ENCODE measurements around the gene PRAMEF10.
"Not testable (repeated sequence)": the region's sequence is repeated elsewhere in the genome, so short reads cannot be mapped to it uniquely, and the experiment has no call there.

DNA sequence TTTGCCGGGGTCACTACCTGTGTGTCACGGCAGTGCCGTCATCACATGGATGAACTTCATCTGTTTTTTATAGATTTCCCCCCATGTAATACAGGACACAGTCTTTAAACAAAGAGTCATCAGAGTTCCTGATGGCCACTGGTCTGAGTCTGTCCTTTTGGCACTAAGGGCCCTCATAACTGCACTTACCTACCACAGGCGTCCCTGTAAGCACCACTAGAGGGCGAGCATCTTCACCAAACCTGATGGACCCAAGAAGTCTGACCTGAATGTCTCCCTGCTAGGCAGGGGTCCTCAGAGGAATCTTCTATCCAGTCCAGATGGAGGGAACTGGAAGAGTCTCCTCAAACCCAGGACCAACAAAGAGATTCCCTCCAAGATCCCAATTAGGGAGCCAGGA, 26.3 kb upstream of the PRAMEF10 start:
- TF ChIP-seq, protein P1, sequence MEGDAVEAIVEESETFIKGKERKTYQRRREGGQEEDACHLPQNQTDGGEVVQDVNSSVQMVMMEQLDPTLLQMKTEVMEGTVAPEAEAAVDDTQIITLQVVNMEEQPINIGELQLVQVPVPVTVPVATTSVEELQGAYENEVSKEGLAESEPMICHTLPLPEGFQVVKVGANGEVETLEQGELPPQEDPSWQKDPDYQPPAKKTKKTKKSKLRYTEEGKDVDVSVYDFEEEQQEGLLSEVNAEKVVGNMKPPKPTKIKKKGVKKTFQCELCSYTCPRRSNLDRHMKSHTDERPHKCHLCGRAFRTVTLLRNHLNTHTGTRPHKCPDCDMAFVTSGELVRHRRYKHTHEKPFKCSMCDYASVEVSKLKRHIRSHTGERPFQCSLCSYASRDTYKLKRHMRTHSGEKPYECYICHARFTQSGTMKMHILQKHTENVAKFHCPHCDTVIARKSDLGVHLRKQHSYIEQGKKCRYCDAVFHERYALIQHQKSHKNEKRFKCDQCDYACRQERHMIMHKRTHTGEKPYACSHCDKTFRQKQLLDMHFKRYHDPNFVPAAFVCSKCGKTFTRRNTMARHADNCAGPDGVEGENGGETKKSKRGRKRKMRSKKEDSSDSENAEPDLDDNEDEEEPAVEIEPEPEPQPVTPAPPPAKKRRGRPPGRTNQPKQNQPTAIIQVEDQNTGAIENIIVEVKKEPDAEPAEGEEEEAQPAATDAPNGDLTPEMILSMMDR (IDR thresholded peaks at IDR 0.05) = not testable (repeated sequence)
- not testable (repeated sequence) for TF ChIP-seq POLR2A (IDR thresholded peaks at IDR 0.05)

Data from esophagus squamous epithelium (tissue), 4 donors.